HG03442 (cell line): Measurements from ENCODE around the gene CRISP3.
"Not testable (repeated sequence)": the region's sequence is repeated elsewhere in the genome, so short reads cannot be mapped to it uniquely, and the experiment has no call there.

Experiments
- ATAC-seq: cut with Tn5 transposase; IDR thresholded peaks from one replicate; pipeline ENCODE4 v1.9.1; 2021; ENCODE audit warnings: mild to moderate bottlenecking, moderate library complexity; ENCODE audit not compliant: unreplicated experiment

CRISP3 gene, protein sequence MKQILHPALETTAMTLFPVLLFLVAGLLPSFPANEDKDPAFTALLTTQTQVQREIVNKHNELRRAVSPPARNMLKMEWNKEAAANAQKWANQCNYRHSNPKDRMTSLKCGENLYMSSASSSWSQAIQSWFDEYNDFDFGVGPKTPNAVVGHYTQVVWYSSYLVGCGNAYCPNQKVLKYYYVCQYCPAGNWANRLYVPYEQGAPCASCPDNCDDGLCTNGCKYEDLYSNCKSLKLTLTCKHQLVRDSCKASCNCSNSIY

DNA sequence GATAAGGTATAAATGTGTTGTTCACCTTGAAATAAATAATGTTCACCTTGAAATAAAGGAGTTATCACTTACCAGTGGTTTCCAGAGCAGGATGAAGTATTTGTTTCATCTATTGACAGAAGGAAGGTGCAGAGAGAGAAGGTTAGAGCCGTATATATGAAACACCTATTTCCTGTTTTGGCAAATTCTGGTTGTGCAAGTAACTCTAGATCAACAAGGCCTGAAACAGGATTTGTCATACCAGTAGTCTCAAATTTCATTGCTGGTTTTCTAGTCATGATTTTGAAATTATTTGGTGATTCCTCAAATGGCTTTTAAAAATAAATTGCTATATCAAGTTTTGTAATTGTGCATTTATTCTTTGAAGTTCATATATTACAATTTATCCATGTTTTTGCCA, at the start of gene CRISP3:
CRISP3 (minus strand) TSS at position 130 of the 400 bp plus-strand sequence; CDS start at position 109, 21 bp downstream.
- ATAC-seq: no peak

DNA sequence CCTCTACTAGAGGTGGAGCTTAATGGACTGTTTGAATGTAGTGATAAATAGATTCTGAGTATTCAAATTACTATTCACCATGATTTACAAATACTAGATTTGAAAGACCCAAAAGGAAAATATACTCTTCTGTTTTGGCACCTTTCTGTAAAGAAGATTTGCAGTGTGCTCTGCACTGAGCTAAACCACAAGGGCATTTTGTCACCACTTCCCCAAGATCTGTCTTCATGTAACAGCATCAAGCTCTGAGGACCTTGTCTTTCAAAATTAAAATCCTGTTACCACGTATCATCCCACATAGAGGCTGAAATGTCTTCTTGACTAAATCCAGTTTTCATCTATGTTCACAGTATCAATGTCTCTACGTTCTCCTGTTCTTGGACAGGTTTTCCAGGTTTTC, 46.2 kb upstream of the CRISP3 start:
- no peak for ATAC-seq

DNA sequence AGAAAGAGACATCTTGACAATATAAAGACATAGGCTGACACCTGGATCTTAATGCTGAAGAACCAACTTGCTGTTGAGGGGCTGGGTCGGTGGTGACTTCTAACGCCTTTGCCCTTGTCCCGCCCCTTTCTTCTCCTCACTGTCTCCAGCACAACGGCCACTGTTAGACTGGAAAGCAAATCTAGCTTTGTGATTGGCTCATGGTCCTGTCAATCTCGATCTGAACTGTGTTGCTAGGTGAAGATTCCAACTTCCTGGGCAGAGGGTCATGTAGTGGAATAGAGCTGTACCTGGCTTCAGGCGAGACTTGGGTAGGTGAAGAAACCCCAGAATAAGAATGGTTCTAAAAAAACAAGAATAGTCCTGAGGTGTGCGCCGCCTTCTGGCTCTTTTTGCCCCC, 43.0 kb upstream of the CRISP3 start, which contains the start of gene PGK2:
PGK2 (minus strand) TSS at position 110 of the 400 bp plus-strand sequence; CDS start at position 12, 98 bp downstream.
- ATAC-seq: no peak

DNA sequence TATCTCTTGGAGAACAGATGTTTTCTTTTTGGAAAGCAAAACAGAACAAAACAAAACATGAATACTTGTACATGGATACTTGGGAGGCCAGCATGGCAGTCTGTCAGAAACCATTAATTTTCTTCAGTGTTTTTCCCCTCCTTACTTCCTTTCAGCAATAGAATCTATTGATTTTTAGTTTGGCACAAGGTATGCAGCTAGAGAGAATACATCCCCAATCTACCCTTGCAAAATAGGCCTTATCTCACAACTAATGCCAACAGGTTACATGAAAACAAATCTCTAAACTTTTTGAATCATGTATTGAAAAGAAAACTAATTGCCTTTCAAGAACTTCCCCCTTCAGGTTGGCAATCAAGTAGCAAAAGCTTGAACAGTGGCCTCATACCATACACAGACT, 40.1 kb upstream of the CRISP3 start:
- ATAC-seq: no peak

DNA sequence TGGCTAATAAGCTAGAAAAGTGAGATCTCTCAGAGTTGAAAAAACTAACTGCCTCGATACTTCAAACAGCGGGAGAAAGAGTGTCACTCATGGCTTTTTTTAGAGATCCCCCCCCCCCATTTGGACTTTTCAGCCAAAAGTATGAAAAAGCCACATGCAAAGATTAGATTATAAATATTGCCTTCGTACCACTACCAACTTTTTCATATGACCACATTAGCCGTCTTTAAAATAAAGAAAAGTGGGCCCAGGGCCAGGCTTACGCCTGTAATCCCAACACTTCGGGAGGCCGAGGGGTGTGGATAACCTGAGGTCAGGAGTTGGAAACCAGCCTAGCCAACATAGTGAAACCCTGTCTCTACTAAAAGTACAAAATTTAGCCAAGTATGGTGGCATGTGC, 38.5 kb upstream of the CRISP3 start:
- ATAC-seq: no peak

DNA sequence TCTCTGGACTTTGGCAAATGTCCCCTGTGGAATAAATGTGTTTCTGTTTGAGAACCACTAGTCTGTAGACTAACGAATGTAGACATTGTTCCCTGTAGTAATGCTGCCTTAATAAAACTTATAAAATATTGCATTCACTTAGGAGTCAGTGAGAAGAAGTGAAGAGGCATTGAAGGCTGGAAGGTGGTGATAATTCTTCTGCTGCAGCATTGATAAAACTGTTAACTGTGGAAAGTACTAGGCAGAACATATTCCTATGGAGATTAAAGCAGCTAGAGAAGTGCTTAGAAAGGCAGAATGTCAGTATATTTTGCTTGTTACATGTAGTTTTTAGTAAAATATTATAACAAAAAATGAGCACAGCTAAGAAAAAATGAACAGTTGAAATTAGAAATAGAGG, 38.1 kb upstream of the CRISP3 start:
- ATAC-seq: no peak

DNA sequence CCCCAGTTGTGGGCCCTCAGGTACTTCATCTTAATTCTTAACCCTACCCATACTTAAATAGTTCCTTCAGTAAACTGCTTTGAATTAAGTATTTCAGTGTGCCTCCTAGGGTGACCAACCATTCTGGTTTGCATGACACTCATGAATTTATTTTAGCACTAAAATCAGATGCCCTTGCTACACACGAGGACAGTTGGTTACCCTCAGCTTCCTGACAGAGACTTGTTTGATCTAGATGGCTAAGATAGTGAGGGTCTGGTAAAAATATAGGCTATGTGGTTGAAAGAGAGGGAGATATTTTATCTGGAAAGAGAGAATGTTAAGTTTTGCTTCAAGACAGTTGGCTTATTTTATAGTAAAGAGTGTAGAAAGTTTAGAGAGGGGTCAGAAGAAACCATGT, 32.3 kb upstream of the CRISP3 start:
- no peak for ATAC-seq

DNA sequence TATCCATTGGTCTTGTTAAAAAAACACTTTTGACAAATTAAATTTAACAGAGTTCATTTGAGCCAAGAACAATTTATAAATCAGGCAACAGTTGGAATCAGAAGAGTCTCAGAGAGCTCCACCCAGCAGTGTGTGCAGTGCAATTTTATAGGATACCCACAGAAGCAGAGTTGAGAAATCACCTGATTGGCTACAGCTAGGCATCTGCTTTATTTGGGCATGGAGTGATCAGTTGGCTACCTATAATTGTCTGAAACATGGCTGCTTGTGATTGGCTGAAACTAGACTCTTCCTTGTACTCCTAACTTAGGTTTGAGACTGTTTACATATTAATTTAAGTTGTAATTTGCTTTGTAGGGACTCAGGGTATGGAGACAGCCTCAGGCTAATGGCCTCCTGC, 30.9 kb upstream of the CRISP3 start:
- ATAC-seq: no peak

DNA sequence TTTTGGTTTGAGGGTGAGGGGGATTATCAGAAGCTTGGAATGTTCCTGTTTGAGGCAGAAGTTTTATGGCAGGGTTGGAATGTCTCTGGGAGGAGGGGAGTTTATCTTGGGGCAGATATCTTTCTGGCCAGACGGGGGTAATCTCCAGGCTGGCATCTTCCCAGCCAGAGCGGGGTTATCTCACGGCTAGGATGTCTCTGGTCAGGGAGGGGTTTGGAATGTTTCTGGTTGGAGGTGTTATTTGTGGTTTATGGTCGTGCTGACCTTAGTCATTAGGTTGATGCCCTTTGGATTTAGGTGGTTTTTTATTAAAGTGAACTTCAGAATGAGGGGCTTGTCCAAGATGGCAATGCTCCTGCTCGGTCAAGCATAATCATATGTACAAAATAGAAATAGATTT, 28.1 kb upstream of the CRISP3 start:
- ATAC-seq: no peak

DNA sequence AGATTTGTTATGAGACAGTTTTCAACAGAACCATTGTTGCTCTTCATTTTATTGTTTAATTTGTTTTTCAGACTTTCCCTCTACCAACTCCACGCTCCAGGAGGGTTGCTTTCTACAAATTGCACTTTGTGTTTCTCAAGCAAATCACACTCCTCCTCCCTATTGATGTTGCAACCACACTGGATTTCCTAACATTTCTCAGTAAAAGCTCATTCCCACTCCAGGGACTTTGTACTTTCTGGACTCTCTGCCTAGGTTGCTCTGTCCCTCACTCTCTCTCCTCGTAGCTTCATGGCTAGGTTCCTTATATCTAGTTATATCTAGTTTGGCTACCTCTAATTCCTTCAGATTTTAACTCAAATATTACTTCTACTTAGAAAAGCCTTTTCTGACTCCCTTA, 22.6 kb upstream of the CRISP3 start:
- no peak for ATAC-seq

DNA sequence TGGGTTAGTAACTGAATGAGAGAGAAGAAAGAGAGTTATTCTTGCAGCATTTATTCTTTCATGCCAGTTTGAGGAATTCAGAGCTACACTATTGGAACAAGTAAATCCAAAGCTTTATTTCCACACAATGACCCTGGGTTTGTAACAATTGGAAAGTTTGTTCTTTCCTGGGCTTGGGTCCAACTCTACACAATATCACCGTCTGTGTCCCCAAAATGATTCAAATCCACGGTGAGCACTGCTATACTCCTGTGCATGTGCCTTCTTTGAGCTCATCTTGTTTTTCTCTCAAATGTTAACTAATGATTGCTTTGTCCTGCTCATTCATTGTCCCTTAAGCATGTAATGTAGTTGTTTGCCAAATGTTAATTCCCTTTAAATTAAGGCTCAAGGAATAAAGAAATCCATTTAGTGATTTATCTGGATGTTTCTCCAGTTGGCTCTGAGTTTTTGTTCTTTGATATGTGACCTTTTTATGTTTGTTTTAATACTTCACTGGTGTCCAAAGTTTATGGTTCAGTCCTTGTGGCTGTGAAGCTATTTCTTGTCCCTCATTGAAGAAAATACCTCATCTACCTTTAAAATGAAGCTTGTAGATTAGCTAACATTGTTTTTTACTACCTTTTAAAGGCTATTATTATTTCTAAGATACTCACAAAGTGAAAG, 20.5 kb upstream of the CRISP3 start:
- no peak for ATAC-seq

DNA sequence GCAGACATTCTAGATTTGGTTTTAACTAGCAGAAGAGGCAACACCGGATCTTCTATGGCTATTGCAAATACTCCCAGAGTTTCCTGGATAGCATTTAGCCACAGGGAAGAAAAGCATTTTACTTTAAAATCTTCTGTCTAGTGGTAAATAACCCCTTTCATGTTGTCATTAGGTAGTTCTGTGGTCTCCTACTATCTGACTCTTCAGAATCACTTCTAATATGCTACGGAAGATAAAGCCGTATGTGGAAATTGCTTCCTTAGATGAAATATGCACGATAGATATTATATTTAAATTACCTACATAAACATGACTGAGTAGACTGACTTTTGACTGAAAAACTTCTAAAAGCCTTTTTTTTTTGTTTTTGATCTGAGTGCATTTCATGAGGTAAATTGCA, 759 bp downstream of the CRISP3 start:
- no peak for ATAC-seq

DNA sequence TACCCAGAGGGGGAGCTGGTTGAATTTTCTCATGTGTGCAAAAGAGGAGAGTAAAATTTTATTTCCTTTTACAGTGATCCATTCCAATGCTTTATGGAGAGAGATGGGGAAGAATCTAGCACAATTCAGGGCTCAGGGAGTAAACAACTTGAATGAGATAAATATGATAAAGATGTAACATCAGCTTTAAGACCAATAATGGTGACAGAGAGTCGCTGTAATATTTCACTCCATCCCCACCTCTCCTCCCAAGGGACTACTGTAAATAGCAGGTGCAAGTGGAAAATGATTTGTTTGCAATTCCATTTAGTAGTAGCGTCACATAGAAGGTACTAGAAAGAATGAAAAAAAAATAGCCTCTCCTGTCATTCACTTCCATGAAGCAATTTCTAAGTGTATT, 4.8 kb downstream of the CRISP3 start:
- ATAC-seq: no peak

DNA sequence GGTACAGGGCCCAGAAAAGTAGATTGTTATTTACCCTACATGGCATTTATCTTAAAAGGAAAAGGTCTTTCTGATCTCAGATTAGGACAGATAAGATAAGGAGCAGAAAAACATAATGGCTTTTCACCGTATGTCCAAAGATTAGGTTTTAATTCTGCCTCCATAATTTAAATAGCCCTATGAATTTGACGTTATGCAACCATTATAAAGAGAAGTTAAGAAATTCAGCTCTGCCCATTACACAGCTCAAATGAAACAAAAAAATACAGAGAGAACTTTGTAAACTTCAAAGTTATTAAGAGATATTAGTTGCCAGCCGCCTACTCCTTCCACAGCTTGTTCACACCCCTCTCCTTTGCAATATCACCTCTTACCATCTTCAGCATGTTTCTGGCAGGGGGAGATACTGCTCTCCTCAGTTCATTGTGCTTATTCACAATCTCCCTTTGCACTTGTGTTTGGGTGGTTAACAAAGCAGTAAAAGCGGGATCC, 8.1 kb downstream of the CRISP3 start:
- ATAC-seq: no peak

DNA sequence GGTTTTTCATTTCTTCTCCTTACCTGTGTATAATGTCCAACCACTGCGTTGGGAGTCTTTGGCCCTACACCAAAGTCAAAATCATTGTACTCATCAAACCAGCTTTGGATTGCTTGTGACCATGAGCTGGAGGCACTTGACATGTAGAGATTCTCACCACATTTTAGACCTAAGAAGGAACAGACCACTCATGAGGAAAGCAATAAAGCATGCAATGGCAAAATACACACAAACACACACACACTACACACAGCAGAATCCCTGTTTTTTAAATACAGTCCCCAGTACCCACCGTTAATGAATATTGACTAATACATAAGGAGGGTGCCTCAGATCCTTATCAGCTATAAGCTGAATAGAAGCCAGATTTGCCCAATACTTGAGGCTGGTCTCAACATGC, 10.5 kb downstream of the CRISP3 start:
- ATAC-seq: no peak

DNA sequence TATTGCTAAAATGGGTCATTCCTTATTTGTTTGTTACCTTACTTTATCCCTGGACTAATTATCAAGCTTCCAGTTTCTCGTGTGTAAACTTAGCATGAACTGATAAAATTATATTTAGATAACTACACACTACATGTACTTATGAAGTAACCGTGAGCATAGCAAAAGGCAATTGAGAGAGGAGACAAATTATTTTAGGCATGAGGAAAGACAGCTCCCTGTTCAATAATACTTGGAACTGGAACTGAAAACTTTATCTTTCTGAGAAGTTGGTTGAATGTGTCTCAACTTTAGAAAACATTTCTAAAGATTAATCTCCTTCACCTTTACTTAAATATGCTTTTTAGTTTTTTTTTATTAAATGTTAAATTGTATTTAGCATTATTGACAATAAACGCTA, 11.4 kb downstream of the CRISP3 start:
- ATAC-seq: no peak

DNA sequence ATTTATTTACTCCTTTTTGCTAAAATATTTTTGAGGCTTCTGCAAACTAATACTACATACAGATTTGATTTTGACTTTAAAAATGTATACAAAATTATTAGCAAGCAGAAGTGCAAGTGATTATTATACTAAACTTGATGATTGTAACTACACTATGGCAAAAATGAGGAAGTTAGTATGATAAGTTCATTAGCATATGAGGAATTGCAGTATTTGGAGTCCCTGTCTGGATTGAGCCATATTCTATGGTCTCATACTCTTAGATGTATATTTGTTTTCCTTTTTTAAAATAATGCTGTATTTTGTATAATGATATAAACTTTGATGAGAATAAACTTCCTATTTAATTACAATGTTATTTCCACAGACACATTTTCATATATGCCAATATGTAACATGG, 13.9 kb downstream of the CRISP3 start:
- no peak for ATAC-seq

DNA sequence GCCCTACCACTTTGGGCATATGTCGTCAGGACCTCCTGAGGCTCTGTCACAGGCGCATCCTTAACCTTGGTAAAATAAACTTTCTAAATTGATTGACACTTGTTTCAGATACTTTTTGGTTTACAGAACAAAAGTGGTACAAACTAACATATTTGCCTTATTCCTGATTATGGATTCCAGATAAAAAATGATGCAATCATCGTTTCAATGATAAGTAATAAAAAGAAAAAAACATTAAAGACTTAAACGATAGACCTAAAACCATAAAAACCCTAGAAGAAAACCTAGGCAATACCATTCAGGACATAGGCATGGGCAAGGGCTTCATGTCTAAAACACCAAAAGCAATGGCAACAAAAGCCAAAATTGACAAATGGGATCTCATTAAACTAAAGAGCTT, 20.3 kb downstream of the CRISP3 start:
- not testable (repeated sequence) for ATAC-seq

DNA sequence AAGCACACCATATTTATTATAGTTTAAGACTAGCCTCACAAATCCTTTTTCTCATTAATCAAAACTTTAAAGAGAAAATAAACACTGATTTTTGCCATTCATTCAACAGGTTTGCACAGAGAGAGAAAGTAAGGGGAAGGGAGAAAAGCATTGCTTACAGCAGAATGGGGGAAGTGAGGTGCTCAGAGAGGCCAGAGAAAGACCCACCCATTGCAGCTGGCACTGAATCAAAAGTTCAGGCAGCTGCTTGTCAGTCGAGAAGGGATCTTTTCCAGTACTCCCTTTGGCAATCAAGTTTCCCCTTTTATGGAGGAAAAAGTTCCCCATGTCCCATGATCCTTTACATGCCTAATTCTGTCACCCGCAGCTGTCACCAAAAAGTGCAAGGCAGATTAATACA, 22.9 kb downstream of the CRISP3 start:
- ATAC-seq: no peak

DNA sequence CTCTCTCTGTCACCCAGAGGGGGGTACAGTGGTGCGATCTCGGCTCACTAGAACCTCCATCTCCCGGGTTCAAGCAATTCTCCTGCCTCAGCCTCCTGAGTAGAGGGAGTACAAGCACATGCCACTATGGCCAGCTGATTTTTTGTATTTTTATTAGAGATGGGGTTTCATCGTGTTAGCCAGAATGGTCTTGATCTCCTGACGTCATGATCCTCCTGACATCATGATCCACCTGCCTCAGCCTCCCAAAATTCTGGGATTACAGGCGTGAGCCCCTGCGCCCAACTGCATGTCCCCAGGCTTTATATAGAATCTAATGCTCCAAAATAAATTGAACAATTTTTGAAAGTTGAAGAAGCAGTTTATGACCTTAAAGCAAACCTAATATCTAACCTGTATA, 23.8 kb downstream of the CRISP3 start:
- ATAC-seq: no peak

DNA sequence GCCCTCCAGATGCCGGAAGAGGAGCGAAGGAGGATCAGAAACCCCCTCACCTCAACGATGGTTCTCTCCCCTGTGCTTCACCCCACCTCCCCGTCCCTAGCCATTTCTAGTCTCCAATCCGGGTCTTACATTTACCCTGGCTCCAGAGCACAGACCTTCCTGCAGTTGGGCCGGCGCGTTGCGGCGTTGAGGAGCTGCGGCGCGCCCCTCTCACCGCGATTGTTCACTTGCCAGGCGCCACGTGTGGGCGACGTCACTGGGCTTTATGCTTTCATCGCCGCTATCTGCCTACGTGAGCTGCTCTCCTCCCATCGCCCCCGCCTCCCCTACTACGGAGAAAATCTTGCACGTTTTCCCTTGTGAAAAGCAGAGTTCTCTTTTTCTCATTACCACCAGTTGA, 30.8 kb downstream of the CRISP3 start, which contains the start of gene CRISP2:
CRISP2 (minus strand) TSS at position 198 of the 400 bp plus-strand sequence. CDS start 4,347 bp downstream, outside the sequence.
- no peak for ATAC-seq

DNA sequence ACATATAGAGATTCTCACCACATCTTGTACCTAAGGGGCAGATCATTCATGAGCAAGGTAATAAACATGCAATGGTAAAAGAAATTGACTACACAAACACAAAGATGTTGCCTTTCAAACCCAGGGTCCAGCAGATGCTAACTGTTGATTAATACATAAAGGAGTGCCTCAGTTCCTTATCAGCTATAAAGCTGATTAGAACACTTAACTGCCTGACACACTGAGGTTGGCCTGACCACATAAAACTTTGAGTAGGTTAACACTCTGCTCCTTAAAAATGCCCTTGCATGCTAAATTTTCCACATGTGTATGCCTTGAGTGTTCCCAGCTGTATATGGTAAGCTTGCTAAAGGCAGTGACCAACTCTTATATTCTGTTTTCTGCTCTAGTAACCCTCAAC, 45.7 kb downstream of the CRISP3 start:
- no peak for ATAC-seq
